CD8-positive, alpha-beta memory T cell (primary cell): ENCODE measurements around the gene SMIM10L2A. TPM values are rescaled to one million over a fixed set of nuclear protein-coding genes. Genes with fewer than 3 reads are reported as not detected.
"Not testable (repeated sequence)": the region's sequence is repeated elsewhere in the genome, so short reads cannot be mapped to it uniquely, and the experiment has no call there.

ENCODE experiments used
- CTCF ChIA-PET: fragments of 350-600 bp; sonication (Branson Sonifier 250); formaldehyde crosslinking; loops from one replicate; lab custom pipeline; 2021; ENCODE audit warnings: antibody characterized with exemption; lab: Charles Lee
- POLR2A ChIA-PET: fragments of 350-600 bp; sonication (Branson Sonifier 250); formaldehyde crosslinking; loops from one replicate; lab custom pipeline; 2021; ENCODE audit warnings: antibody characterized with exemption; lab: Charles Lee
- DNase-seq, 5 donors: peaks; one replicate each; pipeline versions ENCODE4 v3.0.0 to v3.0.0-alpha.2; 2020 to 2022; ENCODE audit warnings: mixed read lengths in 1 of 5
- H3K27ac ChIP-seq: one replicate; pipeline ENCODE4 v1.7.0; 2013; ENCODE audit warnings: low read depth, mild to moderate bottlenecking, low read length, moderate library complexity
- H3K27me3 ChIP-seq: 2 replicates; pipeline ENCODE4 v1.7.0; 2013; ENCODE audit warnings: low read length, mild to moderate bottlenecking; ENCODE audit not compliant: insufficient read depth, poor library complexity, severe bottlenecking
- H3K36me3 ChIP-seq: 2 replicates; pipeline ENCODE4 v1.7.0; 2013; ENCODE audit warnings: mild to moderate bottlenecking, low read length, moderate library complexity; ENCODE audit not compliant: insufficient read depth
- H3K4me1 ChIP-seq: 2 replicates; pipeline ENCODE4 v1.7.0; 2013; ENCODE audit warnings: mild to moderate bottlenecking, low read length, moderate library complexity; ENCODE audit not compliant: insufficient read depth
- H3K4me3 ChIP-seq: 2 replicates; pipeline ENCODE4 v1.7.0; 2013; ENCODE audit warnings: mild to moderate bottlenecking, low read length
- H3K9me3 ChIP-seq: 2 replicates; pipeline ENCODE4 v1.7.0; 2013; ENCODE audit warnings: mild to moderate bottlenecking, low read length
- H3K27ac Mint-ChIP-seq, 8 donors: one replicate each; pipeline ENCODE4 v1.8.0; 2020 to 2021; ENCODE audit warnings: mixed read lengths in 8 of 8, mild to moderate bottlenecking in 6 of 8, inconsistent platforms in 3 of 8, moderate library complexity in 3 of 8
- H3K27me3 Mint-ChIP-seq, 2 donors: one replicate each; pipeline ENCODE4 v1.8.0; 2020 to 2021; ENCODE audit warnings: mixed read lengths in 2 of 2, mild to moderate bottlenecking in 1 of 2, moderate library complexity in 1 of 2
- H3K36me3 Mint-ChIP-seq, 3 donors: one replicate each; pipeline ENCODE4 v1.8.0; 2020 to 2021; ENCODE audit warnings: mixed read lengths in 3 of 3, inconsistent platforms in 1 of 3, mild to moderate bottlenecking in 1 of 3
- H3K4me1 Mint-ChIP-seq, 3 donors: one replicate each; pipeline ENCODE4 v1.8.0; 2020 to 2021; ENCODE audit warnings: mixed read lengths in 3 of 3, inconsistent platforms in 1 of 3, mild to moderate bottlenecking in 1 of 3
- H3K4me3 Mint-ChIP-seq, 7 donors: one replicate each; pipeline ENCODE4 v1.8.0; 2020 to 2021; ENCODE audit warnings: mixed read lengths in 7 of 7, mild to moderate bottlenecking in 6 of 7, moderate library complexity in 4 of 7, inconsistent platforms in 2 of 7
- H3K9me3 Mint-ChIP-seq, 5 donors: one replicate each; pipeline ENCODE4 v1.8.0; 2020 to 2022; ENCODE audit warnings: mixed read lengths in 5 of 5, mild to moderate bottlenecking in 3 of 5, moderate library complexity in 2 of 5, inconsistent platforms in 1 of 5
- polyA plus RNA-seq: library from polyadenylated mRNA; unstranded; fragments of 300-500 nt; fragmentation: Illumina TruSeq; gene quantifications from one replicate; pipeline ENCODE4 v1.2.3, GENCODE V29; 2021
- total RNA-seq, 2 experiments: library from RNA; stranded (reverse); gene quantifications; one replicate each; pipeline ENCODE4 v1.2.3, GENCODE V29; 2021

The SMIM10L2A gene
- total and polyA plus RNA-seq, 3 experiments from 2014 or later: 0.10 to 0.62 (median 0.48) TPM

DNA sequence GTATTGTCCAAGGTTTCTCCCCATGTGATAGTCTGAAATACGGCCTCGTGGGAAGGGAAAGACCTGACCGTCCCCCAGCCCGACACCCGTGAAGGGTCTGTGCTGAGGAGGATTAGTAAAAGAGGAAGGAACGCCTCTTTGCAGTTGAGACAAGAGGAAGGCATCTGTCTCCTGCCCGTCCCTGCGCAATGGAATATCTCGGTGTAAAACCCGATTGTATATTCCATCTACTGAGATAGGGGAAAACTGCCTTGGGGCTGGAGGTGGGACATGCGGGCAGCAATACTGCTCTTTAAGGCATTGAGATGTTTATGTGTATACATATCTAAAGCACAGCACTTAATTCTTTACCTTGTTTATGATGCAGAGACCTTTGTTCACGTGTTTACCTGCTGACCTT lies 15.3 kb upstream of the SMIM10L2A start:
- H3K36me3 ChIP-seq, H3K4me3 Mint-ChIP-seq, H3K27ac Mint-ChIP-seq, H3K9me3 ChIP-seq, H3K9me3 Mint-ChIP-seq, H3K27me3 Mint-ChIP-seq, H3K36me3 Mint-ChIP-seq, H3K4me3 ChIP-seq, CTCF ChIA-PET, H3K27me3 ChIP-seq, H3K27ac ChIP-seq, DNase-seq, POLR2A ChIA-PET: not testable (repeated sequence)
- peaks cover 13 to 28% (median 20%) of the 10 kb centered on the region in 3 donors for H3K4me1 Mint-ChIP-seq
- peaks cover 20% of the 10 kb centered on the region for H3K4me1 ChIP-seq

DNA sequence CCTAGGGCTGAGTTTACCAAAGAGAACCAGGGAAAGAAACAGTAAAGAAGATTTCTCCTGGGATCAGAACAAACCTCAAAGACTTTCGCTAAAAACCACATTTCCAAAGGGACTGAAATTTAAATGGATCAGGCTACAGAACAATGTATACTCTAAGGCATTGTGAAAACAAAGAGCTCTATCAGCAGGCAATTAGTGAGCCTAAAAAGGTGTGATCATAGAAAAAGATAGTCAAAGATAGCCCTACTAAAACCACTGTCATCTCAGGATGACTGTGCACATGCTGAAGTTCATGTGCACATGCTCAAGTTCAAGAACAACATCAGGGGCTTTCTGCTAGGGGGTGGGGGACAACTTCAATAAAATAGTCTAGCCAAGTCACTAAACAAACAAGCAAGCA lies 12.9 kb upstream of the SMIM10L2A start:
- ChIA-PET POLR2A (no interaction called here), CTCF (no interaction called here)
- Histone ChIP-seq H3K36me3 (no peaks in the 10 kb centered on the region), H3K4me1 (no peaks in the 10 kb centered on the region), H3K4me3 (no peak overlapping the region), H3K27ac (no peak overlapping the region), H3K27me3 (no peaks in the 10 kb centered on the region), H3K9me3 (no peaks in the 10 kb centered on the region)
- DNase-seq: no peak
- no peaks in the 10 kb centered on the region for H3K36me3 Mint-ChIP-seq
- no peak overlapping the region for H3K27ac Mint-ChIP-seq
- peaks cover 0 to 15% of the 10 kb centered on the region in 2 donors for H3K27me3 Mint-ChIP-seq
- no peak overlapping the region for H3K4me3 Mint-ChIP-seq
- peaks cover 0 to 4% (median 0%) of the 10 kb centered on the region in 5 donors for H3K9me3 Mint-ChIP-seq
- peaks cover 0 to 14% (median 3%) of the 10 kb centered on the region in 3 donors for H3K4me1 Mint-ChIP-seq

DNA sequence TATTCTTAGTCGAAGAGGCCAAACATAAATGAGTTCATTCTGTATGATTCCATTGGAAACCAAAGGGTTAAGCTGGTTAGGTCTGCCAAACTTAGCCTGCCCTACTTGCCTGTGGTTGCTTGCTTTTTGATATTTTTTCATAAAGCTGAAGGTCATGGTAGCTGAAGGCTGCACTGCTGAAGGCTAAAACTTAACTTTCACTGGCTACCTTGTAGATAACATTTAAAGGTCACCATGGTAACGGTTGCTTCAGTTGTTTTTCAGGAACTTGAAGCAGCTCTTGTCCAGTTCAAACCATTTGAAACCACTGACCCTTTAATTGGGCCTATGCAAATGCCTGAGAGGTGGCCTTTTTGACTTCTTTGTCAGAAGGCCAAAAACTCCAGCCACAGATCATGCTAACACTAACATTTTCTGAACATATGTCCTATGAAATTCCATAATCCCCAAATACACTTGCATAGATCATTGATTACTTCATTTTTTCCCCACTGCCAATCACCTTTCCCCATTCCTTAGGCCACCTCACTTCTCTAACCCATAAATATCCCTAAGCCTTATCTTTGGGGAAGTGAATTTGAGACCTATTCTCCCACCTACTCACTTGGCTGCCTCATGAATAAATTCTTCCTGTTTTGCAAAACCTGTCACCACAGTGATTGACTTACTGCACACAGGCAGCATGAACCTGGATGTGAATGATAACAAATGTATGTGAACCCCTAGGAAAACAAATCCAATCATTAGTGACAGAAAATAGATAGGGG lies 10.7 kb upstream of the SMIM10L2A start:
- no peaks in the 10 kb centered on the region for H3K27me3 ChIP-seq
- no peak overlapping the region for H3K4me3 ChIP-seq
- CTCF ChIA-PET: no interaction called here
- Mint-ChIP-seq H3K27me3 (peaks cover 0 to 16% of the 10 kb centered on the region in 2 donors), H3K36me3 (no peaks in the 10 kb centered on the region), H3K9me3 (peaks cover 0 to 4% (median 0%) of the 10 kb centered on the region in 5 donors), H3K27ac (no peak overlapping the region), H3K4me1 (peaks cover 0 to 8% (median 0%) of the 10 kb centered on the region in 3 donors), H3K4me3 (no peak overlapping the region)
- H3K9me3 ChIP-seq: no peaks in the 10 kb centered on the region
- DNase-seq: no peak
- no peaks in the 10 kb centered on the region for H3K36me3 ChIP-seq
- H3K4me1 ChIP-seq: no peaks in the 10 kb centered on the region
- H3K27ac ChIP-seq: no peak overlapping the region
- POLR2A ChIA-PET: no interaction called here

DNA sequence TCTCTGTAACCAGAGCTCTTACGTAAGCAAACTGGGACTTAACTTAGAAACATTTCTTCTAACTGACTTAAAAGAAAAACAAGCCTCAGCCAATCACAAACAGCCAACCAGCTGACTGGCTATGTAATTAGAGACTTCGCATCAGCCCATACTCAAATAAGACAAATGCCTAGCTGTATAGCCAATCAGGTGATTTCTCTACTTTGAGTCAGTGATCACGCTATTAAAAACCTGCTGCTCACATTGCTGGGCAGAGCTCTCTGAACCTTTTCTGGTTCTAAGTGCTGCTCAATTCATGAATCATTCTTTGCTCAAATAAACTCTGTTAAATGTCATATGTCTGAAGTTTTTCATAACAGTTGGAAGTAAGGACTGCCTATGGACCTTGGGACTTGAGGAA lies 9.9 kb upstream of the SMIM10L2A start:
- no peak for DNase-seq
- POLR2A ChIA-PET: no interaction called here
- H3K27ac ChIP-seq: no peak overlapping the region
- peaks cover 0 to 8% (median 0%) of the 10 kb centered on the region in 3 donors for H3K4me1 Mint-ChIP-seq
- peaks cover 0 to 13% of the 10 kb centered on the region in 2 donors for H3K27me3 Mint-ChIP-seq
- H3K4me1 ChIP-seq: no peaks in the 10 kb centered on the region
- H3K9me3 Mint-ChIP-seq: peaks cover 0 to 4% (median 0%) of the 10 kb centered on the region in 5 donors
- H3K4me3 ChIP-seq: no peak overlapping the region
- no peaks in the 10 kb centered on the region for H3K27me3 ChIP-seq
- H3K9me3 ChIP-seq: no peaks in the 10 kb centered on the region
- no peak overlapping the region for H3K4me3 Mint-ChIP-seq
- H3K27ac Mint-ChIP-seq: no peak overlapping the region
- H3K36me3 ChIP-seq: no peaks in the 10 kb centered on the region
- H3K36me3 Mint-ChIP-seq: no peaks in the 10 kb centered on the region
- CTCF ChIA-PET: no interaction called here

DNA sequence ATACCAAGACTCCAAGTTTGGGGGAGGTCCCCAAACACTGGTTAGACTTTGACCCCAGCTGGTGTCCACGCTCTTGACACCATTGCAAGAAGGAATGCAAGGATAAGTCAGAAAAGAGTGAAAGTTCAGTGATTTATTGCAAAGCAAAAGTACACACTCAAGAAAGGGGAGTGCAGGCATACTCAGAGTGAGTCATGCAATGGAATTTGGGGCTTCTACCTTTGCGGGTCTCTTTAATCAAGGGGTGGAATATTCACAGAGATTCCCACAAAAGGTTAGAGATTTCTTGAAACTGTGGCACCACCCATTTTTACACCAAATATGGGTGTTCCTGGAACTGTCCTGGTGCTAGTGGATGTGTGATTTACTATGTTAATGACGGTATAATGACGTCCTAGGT lies 5.2 kb upstream of the SMIM10L2A start:
- Mint-ChIP-seq H3K27ac (peak overlapping the region in 1 of 8 donors; percentile 23), H3K4me1 (peaks cover 0 to 6% (median 3%) of the 10 kb centered on the region in 3 donors), H3K9me3 (peaks cover 0 to 4% (median 0%) of the 10 kb centered on the region in 5 donors), H3K27me3 (peaks cover 0 to 7% of the 10 kb centered on the region in 2 donors), H3K4me3 (no peak overlapping the region), H3K36me3 (no peaks in the 10 kb centered on the region)
- Histone ChIP-seq H3K27ac (no peak overlapping the region), H3K4me3 (no peak overlapping the region), H3K36me3 (no peaks in the 10 kb centered on the region), H3K9me3 (no peaks in the 10 kb centered on the region), H3K4me1 (peaks cover 5% of the 10 kb centered on the region), H3K27me3 (no peaks in the 10 kb centered on the region)
- CTCF ChIA-PET: no interaction called here
- DNase-seq: no peak
- POLR2A ChIA-PET: no interaction called here

DNA sequence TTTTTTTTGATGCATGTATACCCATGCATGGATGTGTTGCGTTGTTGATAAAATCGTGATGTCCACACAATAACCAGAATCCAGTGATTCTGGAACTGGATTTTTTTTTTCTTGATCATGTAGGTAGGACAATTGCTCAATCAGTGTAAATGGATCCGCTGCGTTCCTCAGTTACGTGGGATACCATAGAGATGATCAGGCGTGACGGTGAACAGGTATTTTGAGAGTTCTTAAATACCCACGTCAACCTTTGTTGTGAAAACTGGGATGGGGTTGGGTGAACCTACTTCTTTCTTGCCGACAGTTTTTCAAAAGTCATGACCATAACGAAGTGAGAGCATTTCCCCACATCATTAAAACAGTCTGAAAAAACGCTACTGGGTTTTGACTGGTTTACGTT lies 913 bp upstream of the SMIM10L2A start:
- no peak for DNase-seq
- Mint-ChIP-seq H3K9me3 (no peaks in the 10 kb centered on the region), H3K27me3 (peaks cover 0 to 3% of the 10 kb centered on the region in 2 donors), H3K36me3 (no peaks in the 10 kb centered on the region), H3K4me1 (peaks cover 0 to 8% (median 5%) of the 10 kb centered on the region in 3 donors), H3K4me3 (peak overlapping the region in 6 of 7 donors; percentile 70 to 82 (median 72)), H3K27ac (no peak overlapping the region)
- POLR2A ChIA-PET: no interaction called here
- H3K27me3 ChIP-seq: no peaks in the 10 kb centered on the region
- no peaks in the 10 kb centered on the region for H3K36me3 ChIP-seq
- no peaks in the 10 kb centered on the region for H3K9me3 ChIP-seq
- CTCF ChIA-PET: no interaction called here
- no peak overlapping the region for H3K4me3 ChIP-seq
- H3K27ac ChIP-seq: no peak overlapping the region
- H3K4me1 ChIP-seq: peaks cover 5% of the 10 kb centered on the region

DNA sequence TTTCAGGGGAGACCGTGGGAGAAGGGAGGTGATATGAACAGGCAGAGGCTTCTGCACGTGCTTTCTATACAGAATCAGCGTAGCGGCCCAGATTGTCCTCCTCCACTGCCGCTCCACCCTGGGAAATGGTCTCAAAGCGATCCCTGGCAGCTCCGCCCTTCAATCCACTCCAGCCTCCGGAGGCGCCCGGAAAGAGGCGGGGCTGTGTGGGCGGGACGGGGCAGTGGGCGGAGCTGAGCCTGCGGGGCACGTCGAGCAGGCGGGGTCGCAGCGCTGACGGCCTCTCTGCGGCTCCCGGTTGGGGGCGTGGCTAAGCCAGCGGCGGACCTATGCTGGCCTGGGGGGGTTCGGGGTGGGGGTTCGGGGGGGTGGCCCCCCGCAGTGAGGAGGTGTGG lies 210 bp upstream of the SMIM10L2A start:
- H3K27me3 ChIP-seq: no peaks in the 10 kb centered on the region
- peak overlapping the region; percentile 41 for H3K4me3 ChIP-seq
- no peak overlapping the region for H3K27ac ChIP-seq
- Mint-ChIP-seq H3K4me3 (peak overlapping the region; percentile 70 to 86 (median 73)), H3K9me3 (no peaks in the 10 kb centered on the region), H3K36me3 (no peaks in the 10 kb centered on the region), H3K4me1 (peaks cover 0 to 8% (median 5%) of the 10 kb centered on the region in 3 donors), H3K27me3 (peaks cover 0 to 2% of the 10 kb centered on the region in 2 donors), H3K27ac (peak overlapping the region in 2 of 8 donors; percentile 43 to 72)
- ChIA-PET CTCF (no interaction called here), POLR2A (no interaction called here)
- peak; percentile 83 to 92 (median 84) for DNase-seq
- peaks cover 5% of the 10 kb centered on the region for H3K4me1 ChIP-seq
- H3K36me3 ChIP-seq: no peaks in the 10 kb centered on the region
- H3K9me3 ChIP-seq: no peaks in the 10 kb centered on the region

DNA sequence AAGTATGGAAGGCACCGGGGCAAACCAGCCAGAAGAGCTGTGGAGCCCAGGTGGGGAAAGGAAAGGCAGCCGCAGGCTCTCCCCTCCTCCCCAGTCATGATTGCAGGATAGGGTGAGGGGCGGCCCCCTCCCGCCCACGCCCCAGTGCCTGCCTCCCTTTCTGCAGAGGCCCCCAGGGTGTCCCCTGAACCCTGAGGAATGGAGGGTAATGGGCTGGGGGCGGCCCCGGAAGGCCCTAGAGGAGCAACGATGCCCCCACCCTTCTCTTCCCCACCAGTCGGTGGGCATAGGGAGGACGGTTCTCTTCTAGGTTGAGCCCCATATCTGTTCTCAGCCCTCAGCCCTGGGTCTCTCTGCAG lies 1.0 kb downstream of the SMIM10L2A start:
- POLR2A ChIA-PET, H3K4me3 ChIP-seq: not testable (repeated sequence)
- H3K4me3 Mint-ChIP-seq: peak overlapping the region; percentile 48 to 80 (median 63)

More for the DNA sequence above, 1.0 kb downstream of the SMIM10L2A start:
- CTCF ChIA-PET, H3K9me3 Mint-ChIP-seq, H3K36me3 Mint-ChIP-seq, H3K9me3 ChIP-seq, H3K27me3 Mint-ChIP-seq, DNase-seq, H3K4me1 Mint-ChIP-seq, H3K36me3 ChIP-seq, H3K4me1 ChIP-seq, H3K27ac ChIP-seq, H3K27me3 ChIP-seq: not testable (repeated sequence)
- H3K27ac Mint-ChIP-seq: peak overlapping the region in 1 of 8 donors; percentile 63
